DMS53 treated with DMSO at 0.1 percent for 48 hours (cell line): Measurements from ENCODE around the gene ASTN1.

ENCODE experiments used
- DNase-seq: peaks from one replicate; lab custom pipeline; 2025; ENCODE audit not compliant: unreplicated experiment; lab: John Stamatoyannopoulos, UW

The ASTN1 gene

DNA sequence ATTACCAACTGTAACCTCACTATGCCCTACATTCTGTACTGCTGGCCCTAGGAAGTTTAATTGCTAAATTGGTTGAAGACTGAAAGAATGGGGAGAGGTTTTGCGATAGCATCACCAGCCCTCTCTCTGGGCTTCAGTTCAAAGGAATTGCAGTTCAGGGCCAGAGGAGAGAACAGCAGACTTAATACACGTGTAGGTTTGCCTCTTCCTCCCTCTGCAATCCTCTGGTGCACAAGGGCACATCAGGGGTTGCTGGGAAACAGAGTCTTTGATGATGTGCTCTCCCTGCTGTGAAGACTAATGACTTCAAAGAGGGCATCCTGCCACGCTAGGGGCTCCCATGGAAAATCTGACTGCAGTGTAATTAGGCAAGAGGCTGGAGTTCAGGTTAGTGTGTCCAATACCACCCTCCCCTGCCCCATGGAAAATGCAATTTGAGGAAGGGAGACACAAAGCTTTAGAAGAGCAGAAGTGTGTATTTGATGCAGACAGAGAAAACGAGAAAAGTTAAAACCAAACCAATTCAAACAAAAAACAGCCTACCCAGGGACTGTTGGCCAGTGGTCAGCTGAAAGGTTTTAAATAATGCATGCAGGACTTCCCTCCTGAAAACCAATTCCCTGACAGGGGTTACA, 167.9 kb downstream of the ASTN1 start:
- no peak for DNase-seq

DNA sequence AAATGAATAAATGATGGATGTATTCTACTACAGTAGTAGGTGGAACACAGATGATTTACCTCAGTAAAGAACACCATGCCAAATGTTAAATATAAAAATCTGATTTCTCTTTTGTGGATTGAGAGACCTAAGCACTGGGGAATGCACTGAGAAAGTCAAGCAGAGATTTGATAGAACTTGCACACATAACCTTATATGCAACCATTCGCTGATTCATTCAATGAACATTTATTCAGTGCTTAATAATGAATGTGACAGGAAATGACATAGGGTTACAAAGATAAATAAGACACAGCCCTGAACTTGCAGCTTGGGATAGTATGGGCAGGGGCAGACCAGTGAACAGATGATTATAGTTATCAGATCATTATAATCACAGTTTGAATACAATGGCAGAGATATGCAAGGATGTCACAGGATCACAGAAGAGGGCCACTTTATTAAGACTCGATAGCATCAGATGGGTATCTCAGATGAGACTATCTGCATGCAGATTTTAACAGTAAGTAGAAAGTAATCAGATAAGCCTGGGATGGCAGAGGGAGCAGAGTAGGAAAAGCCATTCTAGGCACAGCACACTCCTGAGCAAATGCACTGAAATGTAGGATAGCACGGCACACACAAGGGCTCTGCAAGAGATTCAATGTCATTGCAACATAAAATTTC, 169.4 kb downstream of the ASTN1 start:
- no peak for DNase-seq

DNA sequence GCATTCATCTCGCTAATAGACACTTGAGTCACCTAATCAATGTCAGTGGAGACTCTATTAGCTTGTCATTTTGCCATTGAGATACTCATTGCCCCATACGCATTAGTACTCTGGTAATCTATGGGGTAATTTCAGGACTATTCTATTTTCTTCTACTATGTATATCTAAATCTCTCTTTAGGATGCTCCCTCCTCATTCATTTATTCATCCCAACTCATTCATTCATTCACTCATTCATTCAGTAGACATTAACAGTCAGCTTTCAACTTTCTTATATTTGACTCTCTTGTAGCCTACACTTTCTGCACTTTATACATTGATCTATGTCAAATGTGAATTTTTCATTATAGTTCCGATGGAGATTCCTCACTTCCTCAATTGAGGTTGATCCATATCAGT, 170.9 kb downstream of the ASTN1 start:
- DNase-seq, result no peak

DNA sequence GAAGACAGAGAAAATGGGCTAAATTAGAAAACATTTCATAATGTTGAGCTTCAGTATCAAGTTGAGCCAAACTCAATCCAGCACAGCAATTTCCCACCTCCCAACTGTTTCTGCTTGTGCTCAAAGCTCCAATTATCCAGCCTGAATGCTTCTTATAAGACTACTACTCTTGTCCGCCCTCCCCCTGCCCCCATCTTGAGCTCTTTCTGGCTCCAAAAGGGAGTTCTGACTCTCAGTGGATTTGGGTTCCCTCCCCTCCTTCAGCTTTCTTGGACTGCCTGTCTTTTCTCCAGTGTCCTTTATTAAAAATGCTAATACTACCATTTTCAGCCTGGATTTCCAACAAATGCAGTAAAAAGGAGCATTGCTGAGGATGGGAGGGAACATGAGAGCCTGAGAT, 174.8 kb downstream of the ASTN1 start:
- DNase-seq, result no peak

DNA sequence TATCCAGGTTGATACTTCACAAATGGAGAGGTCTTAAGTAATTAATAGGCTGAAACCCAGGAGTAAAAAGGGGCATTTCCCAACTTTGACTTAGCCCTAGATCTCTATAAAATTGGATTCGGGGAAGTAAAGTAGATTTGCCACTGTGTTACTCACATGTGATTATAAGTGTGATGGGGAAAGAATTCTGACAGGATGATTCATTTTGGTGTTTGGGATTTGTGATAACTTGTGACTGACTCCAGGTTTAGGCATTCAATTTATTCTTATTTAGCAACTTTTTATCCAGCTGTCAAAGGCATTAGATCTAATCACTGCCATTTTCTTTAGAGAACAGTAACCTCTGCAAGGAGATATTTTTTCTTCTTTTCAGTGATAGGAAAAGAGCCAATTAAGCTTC, 175.5 kb downstream of the ASTN1 start:
- no peak for DNase-seq

DNA sequence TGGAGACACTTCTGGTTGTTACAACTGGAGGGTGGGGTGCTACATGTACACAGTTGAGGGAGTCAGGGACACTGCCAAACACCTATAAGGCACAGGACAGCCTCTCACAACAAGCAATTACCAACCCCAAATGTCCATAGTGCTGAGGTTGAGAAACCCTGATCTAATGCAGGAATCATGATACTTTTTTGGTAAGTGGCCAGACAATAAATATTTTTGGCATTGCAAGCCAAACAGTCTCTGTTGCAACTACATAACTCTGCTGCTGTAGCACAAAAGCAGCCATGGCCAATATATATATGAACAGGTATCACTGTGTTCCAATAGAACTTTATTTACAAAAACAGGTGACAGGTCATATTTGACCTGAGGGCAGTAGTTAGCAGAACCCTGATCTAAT, 177.5 kb downstream of the ASTN1 start:
- no peak for DNase-seq

DNA sequence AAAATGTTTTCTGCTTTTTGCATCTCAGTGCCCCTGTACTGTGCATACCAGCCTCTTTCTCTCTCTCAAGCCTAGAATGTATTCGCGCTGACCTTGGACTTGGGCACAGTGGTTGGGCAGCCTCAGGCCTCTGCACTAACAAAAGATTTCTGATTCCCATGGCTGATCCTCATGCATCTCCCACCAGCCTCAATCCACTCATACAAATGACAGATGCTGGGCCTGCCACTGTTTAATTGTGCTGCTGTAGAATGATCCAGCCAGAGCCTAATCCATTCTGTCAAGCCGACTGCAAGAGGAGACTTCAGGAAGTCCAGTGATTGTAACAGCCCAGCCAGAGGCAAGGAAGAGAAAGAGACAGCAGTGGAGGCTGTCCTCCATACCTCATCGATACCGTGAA, 180.8 kb downstream of the ASTN1 start:
- DNase-seq, result no peak

DNA sequence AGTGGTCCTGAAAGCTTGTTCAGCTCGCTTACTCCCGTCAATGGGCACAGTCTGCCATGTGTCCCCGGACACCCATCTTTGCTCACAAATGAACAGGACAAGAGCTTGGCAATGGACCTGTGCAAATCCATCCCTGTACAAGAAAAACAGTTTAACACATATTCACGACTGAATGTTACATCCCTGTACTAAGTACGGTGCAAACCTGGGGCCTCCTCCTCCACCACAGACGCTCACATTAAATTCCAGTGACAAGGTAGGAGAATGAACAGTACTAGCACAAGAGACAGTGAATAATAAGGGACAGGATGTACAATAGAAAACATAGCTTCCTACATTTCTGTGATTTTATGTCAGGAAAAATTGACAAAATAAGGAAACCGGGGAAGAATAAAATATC, 187.7 kb downstream of the ASTN1 start:
- no peak for DNase-seq

DNA sequence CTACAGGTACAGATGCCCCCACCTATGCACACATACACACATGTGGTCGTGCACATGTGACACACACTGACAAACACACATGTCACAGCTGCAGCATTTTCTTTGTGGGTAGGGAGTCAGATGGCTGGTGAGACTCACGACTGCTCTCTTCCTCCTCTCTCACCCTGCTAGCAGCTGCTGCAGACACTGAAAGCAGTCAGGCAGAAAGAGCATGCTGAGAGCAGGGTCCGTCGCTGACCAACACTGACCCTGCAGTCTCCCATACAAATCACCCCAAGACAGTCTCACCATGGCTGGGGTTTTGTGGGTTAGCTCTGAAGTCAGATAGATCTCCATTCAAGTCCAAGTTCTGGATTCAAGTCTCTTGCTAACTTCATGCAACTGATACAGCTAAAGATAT, 188.3 kb downstream of the ASTN1 start:
- no peak for DNase-seq

DNA sequence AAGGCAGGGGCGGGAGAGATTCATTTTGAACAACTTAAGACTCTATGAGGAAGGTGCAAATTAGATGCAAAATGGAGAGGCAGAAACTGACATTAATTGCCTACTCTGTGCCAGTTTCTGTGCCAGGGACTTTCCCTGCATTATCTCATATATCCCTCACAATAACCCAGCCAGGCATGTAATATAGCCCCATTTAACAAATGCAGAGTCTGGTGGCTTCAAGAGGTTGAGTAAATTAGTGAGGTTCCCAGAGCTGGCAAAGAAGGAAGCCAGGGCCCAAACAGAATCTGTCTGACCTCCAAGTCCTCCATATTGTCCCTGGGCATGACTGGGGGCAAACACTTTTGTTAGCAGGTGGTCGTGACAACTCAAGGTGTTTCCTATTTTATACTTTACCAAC, 199.8 kb downstream of the ASTN1 start:
- no peak for DNase-seq

DNA sequence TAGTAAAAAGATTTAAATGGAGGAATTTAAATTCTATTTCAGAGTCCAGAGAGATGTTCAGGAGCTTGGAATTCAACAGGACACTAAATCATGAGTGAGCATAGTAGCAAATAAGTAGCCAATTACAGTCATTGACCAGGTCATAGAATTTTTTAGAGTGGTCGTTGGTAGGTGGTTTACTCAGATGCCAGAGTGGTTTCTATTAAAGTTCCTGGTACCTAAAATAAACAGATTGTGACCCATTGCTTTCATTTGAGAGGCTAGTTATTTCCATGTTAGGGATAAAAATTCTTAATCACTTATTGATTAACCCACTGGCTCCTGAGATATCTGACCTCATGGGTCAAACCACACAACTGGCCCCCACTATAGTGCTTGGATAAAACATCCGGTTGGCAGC, 201.3 kb downstream of the ASTN1 start:
- no peak for DNase-seq

DNA sequence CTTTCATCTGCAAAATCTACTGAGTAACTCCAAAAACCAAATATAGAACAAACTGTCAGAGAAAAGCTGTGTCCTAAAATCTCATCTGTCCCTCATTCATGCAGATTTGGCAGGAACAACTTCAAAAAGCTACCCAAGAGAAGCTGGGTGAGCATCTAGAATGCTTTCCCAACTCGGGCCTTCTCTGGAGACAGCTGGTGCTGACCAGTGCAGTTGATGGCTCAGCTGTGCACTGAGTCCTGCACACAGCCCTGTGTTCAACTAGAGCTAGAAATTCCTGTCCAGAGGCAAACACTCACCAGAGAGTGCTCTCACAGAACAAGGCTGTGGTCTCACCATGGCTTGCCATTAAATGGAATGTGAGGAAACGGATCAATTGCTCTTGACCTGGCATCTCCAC, 202.8 kb downstream of the ASTN1 start:
- DNase-seq, result no peak

DNA sequence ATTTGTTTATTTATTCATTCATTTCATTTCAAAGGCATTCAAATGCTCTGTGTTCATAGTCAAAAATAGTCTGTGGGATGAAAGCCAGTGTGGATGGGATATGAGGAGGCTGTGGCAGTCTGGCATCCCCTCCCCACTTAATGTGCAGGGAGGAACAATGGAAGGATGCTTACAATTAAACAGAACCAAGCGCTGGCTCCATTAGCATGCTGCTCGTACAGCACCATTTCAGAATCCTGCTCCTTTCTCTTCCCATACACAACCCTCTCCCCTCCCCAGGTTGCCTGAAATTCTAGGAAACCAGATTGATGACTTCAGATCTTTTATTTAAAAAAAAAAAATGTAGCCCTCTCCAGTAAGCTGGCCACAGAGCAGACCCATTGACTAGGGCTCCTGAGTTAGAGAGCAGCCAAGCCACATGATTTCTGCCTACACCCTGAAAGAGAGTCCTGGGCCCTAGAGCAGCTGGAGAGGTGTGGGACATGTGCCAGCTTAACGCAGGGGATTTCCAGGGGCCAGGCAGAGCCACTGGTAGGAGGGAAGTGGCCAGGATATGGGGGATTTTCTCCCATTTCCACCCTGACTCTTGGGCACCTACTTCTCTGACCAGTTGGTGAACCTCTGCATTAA, 205.2 kb downstream of the ASTN1 start:
- no peak for DNase-seq

DNA sequence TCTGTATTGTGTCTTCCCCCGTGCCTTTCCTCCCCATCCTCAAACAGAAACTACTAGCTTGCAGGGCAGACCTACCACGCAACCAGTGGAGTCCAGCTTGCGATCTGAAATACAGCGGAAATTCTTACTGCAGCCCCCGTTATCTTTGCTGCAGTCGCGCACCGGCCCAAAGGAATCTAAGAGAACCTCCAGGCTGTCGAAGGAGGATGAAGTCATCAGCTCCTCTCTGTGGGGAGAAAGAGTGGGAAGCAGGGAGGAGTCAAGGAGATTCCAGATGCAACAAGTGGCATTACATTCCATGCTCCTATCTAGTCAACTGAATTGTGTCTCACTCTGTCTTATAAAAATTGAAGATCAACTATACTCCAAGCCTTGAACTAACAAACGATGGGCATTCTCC, 206.9 kb downstream of the ASTN1 start:
- DNase-seq, result no peak

DNA sequence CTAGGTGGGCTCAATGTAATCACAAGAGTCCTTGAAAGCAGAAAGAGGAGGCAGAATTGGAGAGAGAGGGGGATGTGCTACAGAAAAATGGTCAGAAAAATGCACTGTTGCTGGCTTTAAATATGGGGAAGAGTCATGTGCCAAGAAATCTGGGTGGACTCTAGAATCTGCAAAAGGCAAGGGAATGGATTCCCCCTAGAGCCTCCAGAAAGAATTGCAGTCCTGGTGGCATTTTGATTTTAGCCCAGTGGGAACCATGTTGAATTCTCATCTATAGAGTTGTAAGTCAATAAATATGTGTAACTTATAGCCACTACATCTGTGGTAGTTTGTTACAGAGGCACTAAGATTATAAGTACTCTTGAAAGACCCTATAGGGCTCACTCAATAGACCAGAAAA, 210.3 kb downstream of the ASTN1 start:
- DNase-seq, result no peak

DNA sequence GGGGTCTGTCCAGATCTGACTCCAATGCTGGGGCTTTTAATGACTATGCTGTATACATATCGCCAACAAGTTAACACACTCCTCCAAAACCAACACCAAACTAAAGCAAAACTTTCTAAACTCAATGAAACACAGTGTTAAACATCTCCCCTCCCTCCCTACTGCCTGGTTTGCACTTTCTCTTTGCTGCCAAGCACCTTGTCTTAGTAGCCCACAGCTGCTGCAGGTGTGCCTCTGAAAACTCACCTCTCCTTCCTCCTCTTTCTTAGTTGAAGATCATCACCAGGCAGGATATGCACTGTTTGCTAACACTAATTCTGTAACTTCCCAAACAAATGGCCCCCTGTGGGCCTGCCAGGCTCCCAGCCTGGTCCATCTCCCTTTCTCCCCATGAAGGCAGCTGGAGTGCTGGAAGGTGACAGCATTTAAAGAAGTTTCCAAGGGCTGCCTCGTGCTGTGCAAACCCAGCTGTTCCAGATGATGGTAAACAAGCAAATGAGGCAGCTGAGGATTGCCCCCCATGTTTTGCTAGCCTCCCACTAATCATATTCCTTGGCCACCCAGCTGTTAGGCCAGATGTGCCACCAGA, 213.7 kb downstream of the ASTN1 start:
- no peak for DNase-seq

DNA sequence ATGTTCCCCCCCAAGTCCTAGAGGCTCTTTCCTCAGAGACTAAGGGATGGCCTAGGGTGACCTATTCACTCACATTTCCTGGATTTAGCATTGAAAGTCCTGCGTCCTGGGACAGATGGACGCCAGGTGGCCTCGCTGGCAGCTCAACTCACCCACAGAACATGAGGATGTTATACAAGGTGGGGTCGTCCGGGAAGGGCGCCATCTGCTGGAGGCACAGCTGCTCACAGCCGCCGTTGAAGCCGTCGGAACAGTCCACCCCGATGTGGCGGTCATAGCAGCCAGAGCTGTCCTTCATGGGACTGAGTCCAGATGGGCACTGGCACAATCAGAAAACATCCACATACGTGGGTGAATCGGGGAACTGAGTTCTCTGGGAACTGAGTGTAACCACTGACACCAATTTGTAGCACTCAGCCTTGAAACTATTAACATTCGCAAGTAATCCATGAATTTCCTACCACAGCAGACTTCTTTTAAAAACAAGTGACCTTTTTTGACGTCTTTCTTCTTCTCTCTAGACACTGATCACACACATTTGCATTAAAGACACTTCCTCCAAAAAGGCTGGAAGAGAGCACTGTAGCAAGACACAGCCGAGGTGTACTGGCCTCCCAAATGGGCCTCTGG, 215.4 kb downstream of the ASTN1 start:
- DNase-seq, result peak; percentile 77

DNA sequence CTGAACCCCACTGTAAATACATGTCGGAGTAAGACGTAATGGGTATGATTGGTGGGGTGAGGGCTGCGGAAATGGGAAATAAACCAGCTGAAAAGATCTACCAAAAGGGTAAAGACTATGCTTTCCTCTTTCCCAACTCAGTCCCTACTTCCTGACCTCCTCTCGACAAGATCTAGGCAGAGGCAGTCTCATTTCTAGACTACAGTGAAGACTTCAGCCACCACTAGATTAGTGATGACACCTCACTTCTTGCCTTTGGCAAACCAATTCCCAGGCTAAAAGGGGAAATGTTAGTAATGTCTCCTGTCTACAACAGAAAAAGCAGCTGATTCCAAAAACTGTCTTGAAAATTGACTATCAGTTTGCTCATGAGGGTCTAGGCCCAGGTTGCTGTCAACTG, 219.9 kb downstream of the ASTN1 start:
- DNase-seq, result no peak

DNA sequence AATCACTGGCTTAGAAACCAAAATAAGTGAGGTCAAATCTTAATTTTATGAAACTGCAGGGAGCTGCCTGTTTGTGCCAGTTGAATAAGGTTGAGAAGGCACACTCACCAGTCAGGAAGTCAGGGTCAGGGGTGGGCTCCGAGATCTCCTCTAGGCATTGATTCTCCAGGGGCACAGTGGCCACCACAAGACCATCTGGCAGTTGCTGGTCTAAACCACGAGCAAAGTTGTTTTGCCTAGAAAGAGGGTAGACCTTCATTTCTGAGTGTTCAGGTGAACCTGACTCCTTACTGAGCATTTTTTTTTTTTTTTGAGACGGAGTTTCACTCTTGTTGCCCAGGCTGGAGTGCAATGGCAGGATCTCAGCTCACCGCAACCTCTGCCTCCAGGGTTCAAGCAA, 220.7 kb downstream of the ASTN1 start:
- no peak for DNase-seq

DNA sequence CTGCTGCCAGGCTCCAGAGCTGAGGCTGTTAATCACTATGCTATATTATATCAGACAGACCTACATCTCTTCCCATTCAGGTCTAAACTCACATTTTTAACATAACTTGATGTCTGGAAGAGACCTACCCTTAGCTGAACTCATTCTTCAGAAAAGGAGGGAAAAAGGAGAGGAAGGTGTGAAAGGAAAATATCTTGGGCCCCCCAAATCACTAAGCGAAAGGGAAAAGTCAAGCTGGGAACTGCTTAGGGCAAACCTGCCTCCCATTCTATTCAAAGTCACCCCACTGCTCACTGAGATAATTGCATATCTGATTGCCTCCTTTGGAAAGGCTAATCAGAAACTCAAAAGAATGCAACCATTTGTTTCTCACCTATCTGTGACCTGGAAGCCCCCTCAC, 222.2 kb downstream of the ASTN1 start:
- DNase-seq, result no peak

DNA sequence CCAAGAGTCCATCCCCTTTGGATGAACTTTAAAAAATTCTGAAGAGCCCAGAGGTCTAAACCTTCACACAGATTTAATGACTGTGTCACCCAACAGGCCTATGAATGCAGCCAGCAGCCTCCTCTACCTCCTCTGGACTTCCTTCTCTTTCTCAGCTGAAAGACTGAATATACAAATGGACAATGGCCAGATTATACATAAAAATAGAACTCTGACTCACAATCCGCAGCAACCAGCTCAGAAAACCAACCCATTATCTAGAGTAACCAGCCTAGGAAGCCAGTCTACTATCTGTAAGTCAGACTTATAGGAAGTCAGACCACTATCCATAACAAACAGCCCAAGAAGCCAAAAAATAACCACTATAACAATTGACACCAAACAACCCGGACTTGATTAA, 224.5 kb downstream of the ASTN1 start:
- no peak for DNase-seq

DNA sequence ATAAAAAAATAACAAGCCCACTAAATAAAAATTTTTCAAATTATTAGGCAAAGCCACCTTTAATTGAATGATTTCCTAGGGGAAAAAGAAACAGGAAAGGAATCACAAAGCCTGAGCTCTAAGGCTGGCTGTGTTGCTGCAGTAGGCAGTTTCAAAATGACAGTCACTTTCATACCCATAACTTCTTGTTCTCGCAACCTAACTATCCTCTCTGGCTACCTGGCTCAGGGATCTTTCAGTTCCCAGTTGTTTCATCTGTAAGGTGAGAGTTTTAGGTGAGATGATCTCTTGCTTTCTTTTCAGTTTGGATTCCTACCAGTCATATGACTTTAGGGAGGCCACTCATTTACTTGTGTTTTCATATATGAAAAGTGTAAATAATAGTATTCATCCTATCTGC, 226.1 kb downstream of the ASTN1 start:
- no peak for DNase-seq
